PC-9 (cell line): Measurements from ENCODE around the gene S1PR5. TPM values are rescaled to one million over a fixed set of nuclear protein-coding genes. Genes with fewer than 3 reads are reported as not detected.

Experiments used
- BruUV-seq: library from RNA; stranded (reverse); fragments of 400-500 nt; replicated peaks from 2 replicates; lab custom pipeline; 2021; lab: Mats Ljungman, UMichigan
- CTCF ChIA-PET: fragments of 300-600 bp; sonication (Branson Sonifier 250); formaldehyde crosslinking; loops from one replicate; lab custom pipeline; 2022; ENCODE audit warnings: antibody characterized with exemption; lab: Charles Lee
- POLR2A ChIA-PET: fragments of 300-600 bp; sonication (Branson Sonifier 250); formaldehyde crosslinking; loops from one replicate; lab custom pipeline; 2022; ENCODE audit warnings: antibody characterized with exemption; ENCODE audit not compliant: unreplicated experiment; lab: Charles Lee
- DNase-seq, 2 experiments: peaks; one replicate each; pipeline versions ENCODE4 v3.0.0 to v3.0.0-alpha.2; 2015 to 2022; ENCODE audit warnings: mixed read lengths in 1 of 2
- H2AFZ ChIP-seq: fragments of 200-600 bp; sonication (generic); 2 replicates; pipeline ENCODE4 v1.8.1; 2017; ENCODE audit warnings: antibody characterized with exemption
- H3F3A ChIP-seq: fragments of 200-600 bp; sonication (generic); 2 replicates; pipeline ENCODE4 v1.8.1; 2017; ENCODE audit warnings: antibody characterized with exemption, mild to moderate bottlenecking, low read depth; ENCODE audit not compliant: insufficient read depth
- H3K27ac ChIP-seq: fragments of 200-600 bp; sonication (generic); 2 replicates; pipeline ENCODE4 v1.6.1; 2016; ENCODE audit warnings: mixed run types
- H3K27me3 ChIP-seq: fragments of 200-600 bp; sonication (generic); 2 replicates; pipeline ENCODE4 v1.6.1; 2016; ENCODE audit warnings: low read depth, mixed run types; ENCODE audit not compliant: insufficient read depth
- H3K36me3 ChIP-seq: fragments of 200-600 bp; sonication (generic); 2 replicates; pipeline ENCODE4 v1.6.1; 2016; ENCODE audit warnings: low read depth, mixed run types
- H3K4me1 ChIP-seq: fragments of 200-600 bp; sonication (generic); replicated peaks from 2 replicates; pipeline ENCODE4 v1.6.1; 2016; ENCODE audit warnings: mixed run types; ENCODE audit not compliant: insufficient read depth
- H3K4me2 ChIP-seq: fragments of 200-600 bp; sonication (generic); 2 replicates; pipeline ENCODE4 v1.6.1; 2017; ENCODE audit warnings: mixed run types
- H3K4me3 ChIP-seq: fragments of 200-600 bp; sonication (generic); 2 replicates; pipeline ENCODE4 v1.6.1; 2016; ENCODE audit warnings: mixed run types
- H3K79me2 ChIP-seq: fragments of 200-600 bp; sonication (generic); 2 replicates; pipeline ENCODE4 v1.6.1; 2017; ENCODE audit warnings: low read depth, mixed run types
- H3K9me2 ChIP-seq: fragments of 200-600 bp; sonication (generic); 2 replicates; pipeline ENCODE4 v1.8.1; 2017; ENCODE audit warnings: mild to moderate bottlenecking; ENCODE audit not compliant: insufficient read depth
- H3K9me3 ChIP-seq: fragments of 200-600 bp; sonication (generic); 2 replicates; pipeline ENCODE4 v1.8.1; 2016; ENCODE audit warnings: low read depth; ENCODE audit not compliant: insufficient read depth
- H4K20me1 ChIP-seq: fragments of 200-600 bp; sonication (generic); 2 replicates; pipeline ENCODE4 v1.8.1; 2017; ENCODE audit not compliant: insufficient read depth
- CTCF ChIP-seq: fragments of 200-600 bp; sonication (generic); conservative IDR thresholded peaks from 2 replicates; pipeline ENCODE4 v1.6.1; 2017; ENCODE audit warnings: mixed run types, antibody characterized with exemption, mild to moderate bottlenecking, moderate library complexity
- EZH2 ChIP-seq: fragments of 200-600 bp; sonication (generic); IDR thresholded peaks from 2 replicates; pipeline ENCODE4 v1.8.0; 2017; ENCODE audit warnings: antibody characterized with exemption, low read depth
- intact Hi-C: fragments of 100-400 bp; cut with micrococcal nuclease; formaldehyde crosslinking; loops from one replicate; pipeline ENCODE4 v1.10.0; 2022; ENCODE audit not compliant: unreplicated experiment
- microRNA-seq: library from miRNA; unstranded; fragments of <30 nt; microRNA quantifications from one replicate; pipeline ENCODE4 v1.2.0, GENCODE V29; 2021; ENCODE audit warnings: borderline number of aligned reads, borderline replicate concordance
- total RNA-seq: library from RNA; stranded (reverse); gene quantifications from 2 replicates; pipeline ENCODE4 v1.2.3, GENCODE V29; 2021

S1PR5 gene
- total RNA-seq, 1 experiment from 2014 or later, result 9.5 TPM

GRCh38 chr19:10464456-10464855 is 52.8 kb downstream of the S1PR5 start:
- Histone ChIP-seq H2AFZ (no peak overlapping the region), H4K20me1 (no peaks in the 10 kb centered on the region), H3K36me3 (no peaks in the 10 kb centered on the region), H3K9me3 (no peaks in the 10 kb centered on the region), H3K4me1 (peaks cover 5% of the 10 kb centered on the region), H3K9me2 (no peaks in the 10 kb centered on the region), H3F3A (peaks cover 6% of the 10 kb centered on the region), H3K27me3 (no peaks in the 10 kb centered on the region), H3K79me2 (no peaks in the 10 kb centered on the region), H3K4me3 (no peak overlapping the region), H3K4me2 (no peak overlapping the region), H3K27ac (no peak overlapping the region)
- TF ChIP-seq CTCF (no peak), EZH2 (no peak)
- no peak for DNase-seq
- POLR2A ChIA-PET, result no interaction called here
- intact Hi-C loops, result no loop called here
- BruUV-seq, result no TSS peak
- CTCF ChIA-PET, result no interaction called here

Small RNAs within 50 kb of the gene (microRNA-seq; reads per million reads assigned to microRNA genes)
- not detected for gene MIR1238

Other genes starting within 250 kb of the S1PR5 start
- gene ICAM1, start 246.3 kb downstream of the S1PR5 start, total RNA-seq, result 23.8 and 32.9 TPM in 2 replicates
- gene ICAM4, start 230.5 kb downstream of the S1PR5 start, total RNA-seq, result 0.52 and 0.68 TPM in 2 replicates
- gene ICAM5, start 227.5 kb downstream of the S1PR5 start, total RNA-seq, result 19.2 and 24.0 TPM in 2 replicates
- gene ZGLP1, start 207.6 kb downstream of the S1PR5 start, total RNA-seq, result 7.5 and 10.2 TPM in 2 replicates
- gene FDX2, start 201.4 kb downstream of the S1PR5 start, total RNA-seq, result 23.1 and 29.2 TPM in 2 replicates
- 52.9 and 83.9 TPM in 2 replicates for gene RAVER1, start 183.9 kb downstream of the S1PR5 start, total RNA-seq
- 14.0 and 22.7 TPM in 2 replicates for gene ICAM3, start 177.8 kb downstream of the S1PR5 start, total RNA-seq
- 94.7 and 102 TPM in 2 replicates for gene TYK2, start 136.9 kb downstream of the S1PR5 start, total RNA-seq
- gene CDC37, start 113.9 kb downstream of the S1PR5 start, total RNA-seq, result 156 and 191 TPM in 2 replicates
- gene PDE4A, start 96.9 kb downstream of the S1PR5 start, total RNA-seq, result 8.9 and 10.4 TPM in 2 replicates
- 154 and 170 TPM in 2 replicates for gene KEAP1, start 14.1 kb downstream of the S1PR5 start, total RNA-seq
- gene ATG4D, start 26.5 kb upstream of the S1PR5 start, total RNA-seq, result 33.1 and 40.2 TPM in 2 replicates
- 24.5 and 27.0 TPM in 2 replicates for gene KRI1, start 48.6 kb upstream of the S1PR5 start, total RNA-seq
- gene CDKN2D, start 51.5 kb upstream of the S1PR5 start, total RNA-seq, result 8.3 and 10.1 TPM in 2 replicates
- 94.5 and 126 TPM in 2 replicates for gene AP1M2, start 69.9 kb upstream of the S1PR5 start, total RNA-seq
- gene SLC44A2, start 108.1 kb upstream of the S1PR5 start, total RNA-seq, result 205 and 239 TPM in 2 replicates
- 242 and 326 TPM in 2 replicates for gene ILF3, start 136.9 kb upstream of the S1PR5 start, total RNA-seq
- 31.9 and 41.0 TPM in 2 replicates for gene QTRT1, start 184.0 kb upstream of the S1PR5 start, total RNA-seq
- 169 and 188 TPM in 2 replicates for gene DNM2, start 200.6 kb upstream of the S1PR5 start, total RNA-seq